GM23338 (cell line): ENCODE results near the gene BCR. TPM values are rescaled to one million over a fixed set of nuclear protein-coding genes. Genes with fewer than 3 reads are reported as not detected.

ENCODE experiments used
- ATAC-seq: fragments of 200-7000 bp; cut with Tn5 transposase; 3 replicates; pipeline ENCODE4 v1.9.1; 2020
- DNase-seq: peaks from one replicate; pipeline ENCODE4 v3.0.0-alpha.2; 2015; ENCODE audit warnings: low spot score
- H2AFZ ChIP-seq: fragments of 200-600 bp; sonication (generic); 2 replicates; pipeline ENCODE4 v1.8.0; 2016; ENCODE audit warnings: antibody characterized with exemption, mild to moderate bottlenecking, moderate library complexity
- H3F3A ChIP-seq: fragments of 200-600 bp; sonication (generic); replicated peaks from 2 replicates; pipeline ENCODE4 v1.8.0; 2017; ENCODE audit warnings: antibody characterized with exemption, mixed run types, low read depth
- H3K27ac ChIP-seq: fragments of 200-600 bp; sonication (generic); 2 replicates; pipeline ENCODE4 v1.6.1; 2016; ENCODE audit warnings: low read depth
- H3K27me3 ChIP-seq: fragments of 200-600 bp; sonication (generic); 2 replicates; pipeline ENCODE4 v1.8.0; 2016; ENCODE audit warnings: mild to moderate bottlenecking, mixed run types, moderate library complexity; ENCODE audit not compliant: insufficient read depth
- H3K36me3 ChIP-seq: fragments of 200-600 bp; sonication (generic); 2 replicates; pipeline ENCODE4 v1.8.0; 2016; ENCODE audit warnings: mild to moderate bottlenecking; ENCODE audit not compliant: insufficient read depth
- H3K4me1 ChIP-seq: fragments of 200-600 bp; sonication (generic); 2 replicates; pipeline ENCODE4 v1.8.0; 2016; ENCODE audit warnings: mild to moderate bottlenecking, moderate library complexity; ENCODE audit not compliant: insufficient read depth
- H3K4me2 ChIP-seq: fragments of 200-600 bp; sonication (generic); 2 replicates; pipeline ENCODE4 v1.7.1; 2017; ENCODE audit warnings: mixed run types
- H3K4me3 ChIP-seq: fragments of 200-600 bp; sonication (generic); 2 replicates; pipeline ENCODE4 v1.6.1; 2016; ENCODE audit warnings: mixed run types
- H3K79me2 ChIP-seq: fragments of 200-600 bp; sonication (generic); replicated peaks from 2 replicates; pipeline ENCODE4 v1.8.0; 2017; ENCODE audit warnings: mild to moderate bottlenecking; ENCODE audit not compliant: insufficient read depth
- H3K9me2 ChIP-seq: fragments of 200-600 bp; sonication (generic); 2 replicates; pipeline ENCODE4 v1.8.0; 2017; ENCODE audit not compliant: insufficient read depth
- H4K20me1 ChIP-seq: fragments of 200-600 bp; sonication (generic); replicated peaks from 2 replicates; pipeline ENCODE4 v1.8.0; 2017; ENCODE audit warnings: mild to moderate bottlenecking; ENCODE audit not compliant: insufficient read depth
- H3K27ac Mint-ChIP-seq: 2 replicates; pipeline ENCODE4 v1.8.0; 2020; ENCODE audit warnings: inconsistent platforms, mild to moderate bottlenecking, moderate library complexity, mixed read lengths
- H3K27me3 Mint-ChIP-seq: 3 replicates; pipeline ENCODE4 v1.8.0; 2022; ENCODE audit warnings: low read depth, mild to moderate bottlenecking, moderate library complexity, mixed read lengths, inconsistent platforms; ENCODE audit not compliant: insufficient read depth, poor library complexity
- H3K36me3 Mint-ChIP-seq: 3 replicates; pipeline ENCODE4 v1.8.0; 2021; ENCODE audit warnings: low read depth, mild to moderate bottlenecking, inconsistent platforms, moderate library complexity, mixed read lengths
- H3K4me1 Mint-ChIP-seq: 3 replicates; pipeline ENCODE4 v1.8.0; 2020; ENCODE audit warnings: mild to moderate bottlenecking, inconsistent platforms, mixed read lengths
- H3K4me3 Mint-ChIP-seq: 3 replicates; pipeline ENCODE4 v1.8.0; 2021; ENCODE audit warnings: moderate library complexity, mild to moderate bottlenecking, inconsistent platforms, mixed read lengths
- H3K9me3 Mint-ChIP-seq: 3 replicates; pipeline ENCODE4 v1.8.0; 2020; ENCODE audit warnings: moderate library complexity, mild to moderate bottlenecking, inconsistent platforms, mixed read lengths
- CREB1 ChIP-seq: fragments of 250-450 bp; sonication (Bioruptor Pico); IDR thresholded peaks from 2 replicates; pipeline ENCODE4 v1.5.0; 2020; ENCODE audit warnings: low read depth, mild to moderate bottlenecking, moderate library complexity
- CTCF ChIP-seq, 2 experiments: fragments of 200-600 bp in 1 of 2; sonication (generic) in 1 of 2; conservative IDR thresholded peaks; 2 replicates each; pipeline versions ENCODE4 v1.5.1 to v1.6.1; 2016 to 2017; ENCODE audit warnings: antibody characterized with exemption in 2 of 2, low read depth in 2 of 2, mild to moderate bottlenecking in 2 of 2, moderate library complexity in 1 of 2
- EZH2 ChIP-seq: fragments of 200-600 bp; sonication (generic); IDR thresholded peaks from one replicate; pipeline ENCODE4 v1.8.0; 2017; ENCODE audit warnings: antibody characterized with exemption, mild to moderate bottlenecking, low read depth; ENCODE audit not compliant: unreplicated experiment
- REST ChIP-seq: IDR thresholded peaks from one replicate; pipeline ENCODE4 v1.6.1; 2018; ENCODE audit warnings: antibody characterized with exemption; ENCODE audit not compliant: unreplicated experiment
- STAT1 ChIP-seq: IDR thresholded peaks from one replicate; pipeline ENCODE4 v1.6.1; 2016; ENCODE audit warnings: antibody characterized with exemption; ENCODE audit not compliant: unreplicated experiment
- ZNF331 ChIP-seq: fragments of 250-450 bp; sonication (Bioruptor Pico); IDR thresholded peaks from 2 replicates; pipeline ENCODE4 v1.5.0; 2020; ENCODE audit warnings: low read depth, mild to moderate bottlenecking, moderate library complexity
- ZNF462 ChIP-seq: fragments of 250-450 bp; sonication (Bioruptor Pico); IDR thresholded peaks from 2 replicates; pipeline ENCODE4 v1.5.0; 2020; ENCODE audit warnings: mild to moderate bottlenecking, moderate library complexity
- polyA plus RNA-seq: library from polyadenylated mRNA; unstranded; fragments of >200 nt; fragmentation: Nextera tagmentation; extraction: Ambion mirVana; gene quantifications from 2 replicates; pipeline ENCODE4 v1.2.1, GENCODE V29; 2016
- total RNA-seq: library from RNA; depleted of rRNA; stranded (reverse); fragments of >200 nt; shearing (Covaris generic); gene quantifications from 2 replicates; pipeline ENCODE4 v1.2.3, GENCODE V29; 2014

The BCR gene
- total and polyA plus RNA-seq, 2 experiments from 2014 or later: 17.7 to 121 TPM

- no peak for TF ChIP-seq CTCF (conservative IDR thresholded peaks at IDR 0.05; ENCODE audit: low read depth in 2 of 2)
- TF ChIP-seq ZNF331: no peak
- no peak for TF ChIP-seq CREB1 (CRISPR knock-in tag)
- TF ChIP-seq REST: no peak
- no peak for TF ChIP-seq EZH2
- no peak for TF ChIP-seq STAT1
Observed at GRCh38 chr22:23215294-23216241, 35.3 kb downstream of the BCR start (continued).

GRCh38 chr22:23216461-23217170 is 36.3 kb downstream of the BCR start:
- H3K27me3 Mint-ChIP-seq: peaks cover 23% of the 10 kb centered on the region
- H4K20me1 ChIP-seq: peaks cover 69% of the 10 kb centered on the region
- TF ChIP-seq ZNF462 (CRISPR knock-in tag) (no peak), ZNF331 (no peak), STAT1 (no peak)

More at GRCh38 chr22:23216461-23217170, 36.3 kb downstream of the BCR start:
- 0 out of 2 replicates have a peak, but pooled peaks cover 4% of the 10 kb centered on the region for H3F3A ChIP-seq
- peaks cover 53% of the 10 kb centered on the region for H3K4me1 ChIP-seq
- Mint-ChIP-seq H3K36me3 (no peaks in the 10 kb centered on the region; the same call in 2 of the 3 replicates), H3K9me3 (no peaks in the 10 kb centered on the region), H3K4me1 (peaks cover 86% of the 10 kb centered on the region), H3K4me3 (no peak overlapping the region), H3K27ac (no peak overlapping the region)
- no peaks in the 10 kb centered on the region for H3K27me3 ChIP-seq
- H3K4me2 ChIP-seq: no peak overlapping the region
- H2AFZ ChIP-seq: no peak overlapping the region
- H3K36me3 ChIP-seq: no peaks in the 10 kb centered on the region
- H3K27ac ChIP-seq: no peak overlapping the region
- peaks cover 100% of the 10 kb centered on the region for H3K79me2 ChIP-seq
- ATAC-seq (no peak), DNase-seq (no peak)
- H3K4me3 ChIP-seq: no peak overlapping the region
- H3K9me2 ChIP-seq: no peaks in the 10 kb centered on the region
